Neural progenitor cell (in vitro differentiated cells): ENCODE results near the gene MX2. TPM values are rescaled to one million over a fixed set of nuclear protein-coding genes. Genes with fewer than 3 reads are reported as not detected.

ENCODE experiments used
- DNase-seq: peaks from one replicate; pipeline ENCODE4 v3.0.0-alpha.2; 2016; ENCODE audit warnings: low spot score
- H2AFZ ChIP-seq: fragments of 200-600 bp; sonication (generic); replicated peaks from 2 replicates; pipeline ENCODE4 v1.6.1; 2016; ENCODE audit warnings: antibody characterized with exemption
- H3F3A ChIP-seq: fragments of 200-600 bp; sonication (generic); 2 replicates; pipeline ENCODE4 v1.6.1; 2016; ENCODE audit warnings: antibody characterized with exemption, low read depth
- H3K27ac ChIP-seq: fragments of 200-600 bp; sonication (generic); 2 replicates; pipeline ENCODE4 v1.5.1; 2016; ENCODE audit warnings: mild to moderate bottlenecking
- H3K27me3 ChIP-seq: fragments of 200-600 bp; sonication (generic); 2 replicates; pipeline ENCODE4 v1.6.1; 2016; ENCODE audit warnings: mild to moderate bottlenecking, moderate library complexity
- H3K36me3 ChIP-seq: fragments of 200-600 bp; sonication (generic); 2 replicates; pipeline ENCODE4 v1.5.1; 2016
- H3K4me1 ChIP-seq: fragments of 200-600 bp; sonication (generic); 2 replicates; pipeline ENCODE4 v1.6.1; 2016; ENCODE audit warnings: mixed run types
- H3K4me2 ChIP-seq: fragments of 200-600 bp; sonication (generic); 2 replicates; pipeline ENCODE4 v1.6.1; 2016
- H3K4me3 ChIP-seq: fragments of 200-600 bp; sonication (generic); 2 replicates; pipeline ENCODE4 v1.5.1; 2016
- H3K79me2 ChIP-seq: fragments of 200-600 bp; sonication (generic); 2 replicates; pipeline ENCODE4 v1.6.1; 2016; ENCODE audit warnings: low read depth
- H3K9ac ChIP-seq: fragments of 200-600 bp; sonication (generic); 2 replicates; pipeline ENCODE4 v1.6.1; 2016
- H3K9me3 ChIP-seq: fragments of 200-600 bp; sonication (generic); 2 replicates; pipeline ENCODE4 v1.5.1; 2016; ENCODE audit warnings: low read depth
- H4K20me1 ChIP-seq: fragments of 200-600 bp; sonication (generic); 2 replicates; pipeline ENCODE4 v1.6.1; 2016; ENCODE audit warnings: low read depth
- H3K27ac Mint-ChIP-seq: 3 replicates; pipeline ENCODE4 v1.8.0; 2021; ENCODE audit warnings: mixed read lengths
- H3K27me3 Mint-ChIP-seq: 2 replicates; pipeline ENCODE4 v1.8.0; 2022; ENCODE audit warnings: low read depth, mild to moderate bottlenecking, inconsistent platforms, moderate library complexity, mixed read lengths; ENCODE audit not compliant: insufficient read depth
- H3K36me3 Mint-ChIP-seq: 3 replicates; pipeline ENCODE4 v1.8.0; 2021; ENCODE audit warnings: mixed read lengths
- H3K4me1 Mint-ChIP-seq: 3 replicates; pipeline ENCODE4 v1.8.0; 2021; ENCODE audit warnings: mixed read lengths
- H3K4me3 Mint-ChIP-seq: 3 replicates; pipeline ENCODE4 v1.8.0; 2021; ENCODE audit warnings: mild to moderate bottlenecking, moderate library complexity, mixed read lengths
- H3K9me3 Mint-ChIP-seq: 3 replicates; pipeline ENCODE4 v1.8.0; 2020; ENCODE audit warnings: mixed read lengths
- CTCF ChIP-seq: fragments of 200-600 bp; sonication (generic); IDR thresholded peaks from 2 replicates; pipeline ENCODE4 v1.5.1; 2017; ENCODE audit warnings: antibody characterized with exemption, mild to moderate bottlenecking
- EZH2 ChIP-seq: fragments of 200-600 bp; sonication (generic); IDR thresholded peaks from 2 replicates; pipeline ENCODE4 v1.6.1; 2017; ENCODE audit warnings: antibody characterized with exemption, mild to moderate bottlenecking, moderate library complexity
- EZH2phosphoT487 ChIP-seq: fragments of 200-600 bp; sonication (generic); IDR thresholded peaks from 2 replicates; pipeline ENCODE4 v1.6.1; 2017; ENCODE audit warnings: antibody characterized with exemption
- total RNA-seq: library from RNA; depleted of rRNA; stranded (reverse); fragments of >200 nt; gene quantifications from 2 replicates; pipeline ENCODE4 v1.2.3, GENCODE V29; 2015; ENCODE audit warnings: low replicate concordance

MX2 gene
- total RNA-seq, 1 donor from 2014 or later: 3.3 TPM

DNA sequence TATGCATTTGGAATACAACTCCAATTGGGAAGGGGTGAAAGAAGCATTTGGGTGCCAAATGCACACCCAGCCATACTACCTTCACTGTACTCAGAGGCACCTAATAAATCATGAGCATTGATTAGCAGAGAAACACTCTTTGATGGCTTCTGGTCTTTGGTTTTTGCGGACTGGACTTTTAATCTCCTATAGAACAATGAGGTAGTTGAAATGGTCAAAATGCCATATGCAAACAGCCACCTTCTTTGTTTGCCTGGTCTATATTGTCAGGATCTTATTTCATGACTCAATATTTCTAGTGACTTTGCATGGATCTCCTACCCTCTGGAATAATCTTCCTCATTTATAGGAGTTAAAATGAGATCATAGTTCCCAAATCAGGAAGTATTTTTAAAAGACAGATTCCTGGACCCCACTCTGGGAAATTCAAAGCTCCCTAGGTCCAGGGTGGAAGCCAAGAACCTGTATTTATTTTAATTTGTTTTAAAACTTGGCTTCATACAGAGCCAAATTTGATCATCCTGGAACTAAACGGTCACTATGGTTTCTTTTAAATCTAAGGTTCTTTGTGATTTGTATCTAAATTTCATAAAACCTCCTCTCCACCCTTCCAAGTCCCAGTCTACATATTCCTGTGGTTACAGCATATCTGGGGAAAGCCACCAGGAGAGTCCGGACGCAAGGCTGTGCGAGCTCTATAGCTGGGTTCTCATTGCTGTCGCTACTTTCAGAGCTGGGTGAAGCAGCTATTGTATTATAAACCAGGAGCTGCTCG, 36.5 kb upstream of the MX2 start:
- H3F3A ChIP-seq: no peaks in the 10 kb centered on the region
- no peak overlapping the region for H3K27ac ChIP-seq
- H3K27me3 ChIP-seq: no peaks in the 10 kb centered on the region
- H3K4me1 ChIP-seq: no peaks in the 10 kb centered on the region
- TF ChIP-seq CTCF: no peak
- TF ChIP-seq EZH2: no peak
- no peak for TF ChIP-seq EZH2phosphoT487
- Mint-ChIP-seq H3K27ac (no peak overlapping the region), H3K4me3 (no peak overlapping the region), H3K27me3 (no peaks in the 10 kb centered on the region), H3K9me3 (no peaks in the 10 kb centered on the region), H3K36me3 (no peaks in the 10 kb centered on the region), H3K4me1 (no peaks in the 10 kb centered on the region)
- H4K20me1 ChIP-seq: no peaks in the 10 kb centered on the region
- H3K9me3 ChIP-seq: no peaks in the 10 kb centered on the region
- H3K36me3 ChIP-seq: no peaks in the 10 kb centered on the region
- no peak overlapping the region for H2AFZ ChIP-seq
- H3K79me2 ChIP-seq: no peaks in the 10 kb centered on the region
- H3K4me3 ChIP-seq: no peak overlapping the region
- H3K9ac ChIP-seq: no peak overlapping the region
- DNase-seq: no peak
- no peak overlapping the region for H3K4me2 ChIP-seq

GRCh38 chr21:41326414-41327080, 35.3 kb upstream of the MX2 start:
- Histone ChIP-seq H4K20me1 (no peaks in the 10 kb centered on the region), H3K36me3 (no peaks in the 10 kb centered on the region), H3K27me3 (no peaks in the 10 kb centered on the region), H2AFZ (no peak overlapping the region), H3K4me3 (no peak overlapping the region), H3K9me3 (no peaks in the 10 kb centered on the region), H3K4me1 (no peaks in the 10 kb centered on the region), H3F3A (no peaks in the 10 kb centered on the region), H3K9ac (no peak overlapping the region), H3K79me2 (no peaks in the 10 kb centered on the region), H3K4me2 (no peak overlapping the region), H3K27ac (no peak overlapping the region)
- Mint-ChIP-seq H3K4me3 (no peak overlapping the region), H3K27ac (no peak overlapping the region), H3K36me3 (no peaks in the 10 kb centered on the region), H3K9me3 (no peaks in the 10 kb centered on the region), H3K4me1 (no peaks in the 10 kb centered on the region), H3K27me3 (no peaks in the 10 kb centered on the region)
- TF ChIP-seq EZH2 (no peak), EZH2phosphoT487 (no peak), CTCF (no peak)
- DNase-seq: no peak

GRCh38 chr21:41327753-41328152, 34.1 kb upstream of the MX2 start:
- H3K9ac ChIP-seq: no peak overlapping the region
- H3K79me2 ChIP-seq: no peaks in the 10 kb centered on the region
- H4K20me1 ChIP-seq: no peaks in the 10 kb centered on the region
- H2AFZ ChIP-seq: no peak overlapping the region
- Mint-ChIP-seq H3K9me3 (peaks cover 2% of the 10 kb centered on the region), H3K36me3 (no peaks in the 10 kb centered on the region), H3K4me1 (no peaks in the 10 kb centered on the region), H3K27me3 (no peaks in the 10 kb centered on the region), H3K27ac (no peak overlapping the region), H3K4me3 (no peak overlapping the region)
- no peak for TF ChIP-seq EZH2
- TF ChIP-seq EZH2phosphoT487: no peak
- no peak for TF ChIP-seq CTCF
- no peaks in the 10 kb centered on the region for H3F3A ChIP-seq
- no peak overlapping the region for H3K4me3 ChIP-seq
- H3K4me2 ChIP-seq: no peak overlapping the region
- no peak overlapping the region for H3K27ac ChIP-seq
- no peaks in the 10 kb centered on the region for H3K27me3 ChIP-seq
- DNase-seq: no peak
- H3K4me1 ChIP-seq: no peaks in the 10 kb centered on the region
- H3K36me3 ChIP-seq: no peaks in the 10 kb centered on the region
- H3K9me3 ChIP-seq: no peaks in the 10 kb centered on the region
